GM13977 (cell line): ENCODE results near the gene PROX2.

ENCODE experiments used
- DNase-seq: peaks from one replicate; pipeline ENCODE4 v3.0.0; 2012; ENCODE audit warnings: low spot score
- CTCF ChIP-seq: IDR thresholded peaks from 2 replicates; pipeline ENCODE4 v1.5.1; 2012; ENCODE audit warnings: mild to moderate bottlenecking, control low read depth; ENCODE audit not compliant: insufficient read depth; ENCODE audit errors: extremely low read depth, missing control alignments
- in situ Hi-C: fragments of 300-500 bp; cut with MboI; formaldehyde crosslinking; loops from one replicate; pipeline ENCODE4 v1.12.0; 2022; ENCODE audit warnings: low sequenced_read_pairs, low pct_unique_long_range_greater_than_20kb, mixed read lengths, inconsistent platforms; ENCODE audit not compliant: unreplicated experiment

PROX2 gene

GRCh38 chr14:74920281-74920680, 44.3 kb upstream of the PROX2 start:
- in situ Hi-C loops = no loop called here
- TF ChIP-seq CTCF = no peak
- DNase-seq = no peak

GRCh38 chr14:74919421-74920165, 43.6 kb upstream of the PROX2 start:
- in situ Hi-C loops = no loop called here
- no peak for DNase-seq
- TF ChIP-seq CTCF = no peak

GRCh38 chr14:74918380-74918779, 42.4 kb upstream of the PROX2 start:
- TF ChIP-seq CTCF = no peak
- in situ Hi-C loops = no loop called here
- no peak for DNase-seq

GRCh38 chr14:74917646-74918081, 41.7 kb upstream of the PROX2 start:
- TF ChIP-seq CTCF = no peak
- in situ Hi-C loops = no loop called here
- no peak for DNase-seq

GRCh38 chr14:74917178-74917543, 41.2 kb upstream of the PROX2 start:
- in situ Hi-C loops = no loop called here
- no peak for DNase-seq
- no peak for TF ChIP-seq CTCF

GRCh38 chr14:74915826-74916225, 39.9 kb upstream of the PROX2 start:
- in situ Hi-C loops = no loop called here
- DNase-seq = no peak
- TF ChIP-seq CTCF = no peak
